ENCODE measurements around the gene KIF26B.

KIF26B gene

DNA sequence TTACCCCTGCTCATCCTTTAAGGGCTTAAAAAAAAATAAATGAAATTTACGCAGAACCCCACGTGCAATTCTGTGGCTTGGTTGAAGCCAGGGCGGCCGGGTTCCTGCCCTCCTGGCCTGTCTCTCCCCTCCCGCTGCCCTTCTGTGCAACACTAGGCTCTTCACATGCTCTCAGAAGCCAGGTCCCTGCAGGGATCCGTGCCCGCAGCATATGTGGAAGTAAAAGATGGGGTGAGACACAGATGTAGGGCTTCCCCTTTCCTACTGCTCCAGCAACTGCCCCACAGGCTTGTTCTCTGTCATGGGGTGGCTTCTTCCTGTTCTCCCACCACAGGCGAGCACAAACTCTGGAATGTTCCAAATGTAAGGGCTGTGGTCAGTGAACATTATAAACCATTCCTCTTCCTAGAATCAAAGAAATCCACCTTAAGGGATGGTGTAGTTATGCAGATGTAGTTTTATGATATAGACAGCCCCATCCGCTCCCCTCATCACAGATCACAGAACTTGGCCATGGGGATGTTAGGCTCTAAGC lies 535.4 kb downstream of the KIF26B start:
- TF ChIP-seq, protein P1, sequence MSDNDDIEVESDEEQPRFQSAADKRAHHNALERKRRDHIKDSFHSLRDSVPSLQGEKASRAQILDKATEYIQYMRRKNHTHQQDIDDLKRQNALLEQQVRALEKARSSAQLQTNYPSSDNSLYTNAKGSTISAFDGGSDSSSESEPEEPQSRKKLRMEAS (IDR thresholded peaks at IDR 0.05; ENCODE audit: low read depth, low read length), result no peak
- TF ChIP-seq MYC (IDR thresholded peaks at IDR 0.05; ENCODE audit: low read depth, low read length) (no peak), POLR2A (IDR thresholded peaks at IDR 0.05; ENCODE audit: extremely low read depth, insufficient read length) (no peak)
- TF ChIP-seq, protein P2, sequence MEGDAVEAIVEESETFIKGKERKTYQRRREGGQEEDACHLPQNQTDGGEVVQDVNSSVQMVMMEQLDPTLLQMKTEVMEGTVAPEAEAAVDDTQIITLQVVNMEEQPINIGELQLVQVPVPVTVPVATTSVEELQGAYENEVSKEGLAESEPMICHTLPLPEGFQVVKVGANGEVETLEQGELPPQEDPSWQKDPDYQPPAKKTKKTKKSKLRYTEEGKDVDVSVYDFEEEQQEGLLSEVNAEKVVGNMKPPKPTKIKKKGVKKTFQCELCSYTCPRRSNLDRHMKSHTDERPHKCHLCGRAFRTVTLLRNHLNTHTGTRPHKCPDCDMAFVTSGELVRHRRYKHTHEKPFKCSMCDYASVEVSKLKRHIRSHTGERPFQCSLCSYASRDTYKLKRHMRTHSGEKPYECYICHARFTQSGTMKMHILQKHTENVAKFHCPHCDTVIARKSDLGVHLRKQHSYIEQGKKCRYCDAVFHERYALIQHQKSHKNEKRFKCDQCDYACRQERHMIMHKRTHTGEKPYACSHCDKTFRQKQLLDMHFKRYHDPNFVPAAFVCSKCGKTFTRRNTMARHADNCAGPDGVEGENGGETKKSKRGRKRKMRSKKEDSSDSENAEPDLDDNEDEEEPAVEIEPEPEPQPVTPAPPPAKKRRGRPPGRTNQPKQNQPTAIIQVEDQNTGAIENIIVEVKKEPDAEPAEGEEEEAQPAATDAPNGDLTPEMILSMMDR (IDR thresholded peaks at IDR 0.05; ENCODE audit: low read depth, low read length), result no peak
- H3K4me3 ChIP-seq (ENCODE audit: low read depth, low read length), result no peak overlapping the region
- peak; percentile 62 for DNase-seq (ENCODE audit: low read depth)

DNA sequence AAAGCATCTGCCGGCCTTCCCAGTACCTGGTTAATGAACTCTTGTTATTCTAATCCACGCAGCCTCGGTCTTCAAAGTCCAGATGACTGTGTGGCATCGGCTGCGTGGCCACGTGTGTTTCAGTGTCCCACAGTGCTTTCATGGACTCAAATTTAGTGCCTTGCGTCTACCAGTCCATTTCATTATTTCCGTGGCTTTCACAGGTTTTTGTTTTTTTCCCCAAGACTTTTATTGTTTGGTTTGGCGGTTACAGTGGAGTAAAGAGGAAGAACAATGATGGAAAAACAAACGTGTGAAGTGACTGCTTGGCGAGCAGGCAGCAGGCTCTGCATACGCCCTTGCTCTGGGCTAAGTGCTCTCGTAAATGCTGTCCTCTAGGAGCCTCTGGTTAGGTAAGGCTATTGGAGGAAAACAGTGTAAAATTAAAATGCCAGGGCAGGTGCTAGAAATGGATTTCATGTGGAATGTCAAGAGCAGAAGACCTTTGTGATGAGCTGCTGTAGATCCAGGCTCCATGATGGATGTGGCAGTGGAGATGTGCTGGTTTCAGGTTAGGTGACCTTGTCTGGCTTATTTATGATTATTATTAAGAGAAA lies 536.3 kb downstream of the KIF26B start:
- H3K4me3 ChIP-seq (ENCODE audit: low read depth, low read length), result no peak overlapping the region
- no peak for DNase-seq (ENCODE audit: low read depth)
- TF ChIP-seq, protein P1 (IDR thresholded peaks at IDR 0.05; ENCODE audit: low read depth, low read length), result no peak
- TF ChIP-seq MYC (IDR thresholded peaks at IDR 0.05; ENCODE audit: low read depth, low read length) (no peak), POLR2A (IDR thresholded peaks at IDR 0.05; ENCODE audit: extremely low read depth, insufficient read length) (no peak)
- TF ChIP-seq, protein P2 (IDR thresholded peaks at IDR 0.05; ENCODE audit: low read depth, low read length), result no peak

DNA sequence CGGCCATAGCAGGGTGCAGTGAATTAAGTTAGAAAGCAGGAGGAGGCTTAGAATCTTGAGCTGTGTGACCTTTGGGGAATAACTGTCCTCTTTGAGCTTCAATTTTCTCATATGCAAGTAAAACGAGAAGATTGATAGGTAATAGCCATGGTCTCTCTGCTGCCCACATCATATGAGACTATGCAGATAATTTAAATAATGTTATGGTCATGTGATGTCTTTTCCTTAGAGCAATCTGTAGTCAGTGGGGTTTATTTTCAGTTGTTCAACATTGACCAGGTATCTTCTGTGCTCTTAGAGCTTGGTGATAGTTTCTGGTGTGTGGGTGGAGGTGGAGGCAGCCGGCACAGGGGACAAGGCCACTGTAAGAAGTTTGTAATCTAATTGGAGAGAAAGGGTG lies 537.1 kb downstream of the KIF26B start:
- DNase-seq (ENCODE audit: low read depth), result no peak
- H3K4me3 ChIP-seq (ENCODE audit: low read depth, low read length), result no peak overlapping the region
- TF ChIP-seq POLR2A (IDR thresholded peaks at IDR 0.05; ENCODE audit: extremely low read depth, insufficient read length) (no peak), MYC (IDR thresholded peaks at IDR 0.05; ENCODE audit: low read depth, low read length) (no peak)
- TF ChIP-seq, protein P2 (IDR thresholded peaks at IDR 0.05; ENCODE audit: low read depth, low read length), result no peak
- TF ChIP-seq, protein P1 (IDR thresholded peaks at IDR 0.05; ENCODE audit: low read depth, low read length), result no peak

DNA sequence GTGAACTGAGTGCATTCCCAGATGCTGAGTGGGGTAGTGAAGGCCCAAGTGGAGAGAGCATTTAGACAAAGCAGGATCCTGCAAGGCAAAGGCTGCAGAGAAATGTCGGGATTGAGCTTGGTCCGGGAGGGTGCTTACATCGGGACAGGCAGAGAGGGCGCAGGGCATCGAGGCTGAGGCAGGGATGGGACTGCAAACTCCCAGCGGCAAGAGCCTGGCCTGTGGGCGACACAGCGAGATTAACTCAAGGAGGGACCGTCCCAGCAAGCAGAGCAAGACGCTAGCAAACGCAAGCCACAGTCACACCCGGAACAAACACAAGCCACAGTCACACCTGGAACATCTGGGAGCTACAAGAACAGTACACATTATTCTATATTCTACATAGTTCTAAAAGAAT lies 537.5 kb downstream of the KIF26B start:
- H3K4me3 ChIP-seq (ENCODE audit: low read depth, low read length), result no peak overlapping the region
- TF ChIP-seq, protein P2 (IDR thresholded peaks at IDR 0.05; ENCODE audit: low read depth, low read length), result no peak
- TF ChIP-seq MYC (IDR thresholded peaks at IDR 0.05; ENCODE audit: low read depth, low read length), result no peak
- TF ChIP-seq POLR2A (IDR thresholded peaks at IDR 0.05; ENCODE audit: extremely low read depth, insufficient read length), result no peak
- no peak for DNase-seq (ENCODE audit: low read depth)

DNA sequence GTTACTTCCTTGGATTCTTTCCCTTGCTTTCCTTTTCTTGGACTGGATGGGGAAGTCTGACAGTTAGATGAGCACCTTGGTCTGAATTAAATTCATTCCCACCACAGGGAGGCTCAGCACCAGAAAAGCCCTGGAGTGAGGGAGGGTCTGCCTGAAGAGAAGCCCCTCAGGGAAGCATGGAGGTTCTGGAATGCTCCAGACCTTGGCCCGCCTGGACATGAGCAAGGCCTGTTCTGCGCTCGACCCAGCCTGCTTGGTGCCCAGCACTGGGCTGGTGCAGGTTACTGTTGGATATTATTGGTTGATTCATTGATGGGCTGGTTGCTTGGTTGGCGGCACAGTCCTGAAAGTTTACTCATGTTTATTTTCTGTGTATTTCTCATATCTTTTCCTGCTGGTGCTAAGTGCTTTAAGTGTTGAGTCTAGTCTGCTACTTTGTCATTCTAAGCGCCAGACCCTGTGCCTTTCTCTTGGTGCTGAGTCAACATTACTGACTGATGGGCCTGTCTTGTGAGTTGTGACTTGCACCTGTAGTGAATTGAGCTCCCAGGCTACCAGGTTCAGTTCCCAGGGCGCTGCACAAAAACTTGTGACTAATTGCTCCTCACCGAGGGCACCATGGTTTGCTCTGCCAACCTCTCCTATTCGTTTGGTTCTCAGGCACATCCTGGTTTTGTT lies 538.5 kb downstream of the KIF26B start:
- no peak overlapping the region for H3K4me3 ChIP-seq (ENCODE audit: low read depth, low read length)
- no peak for DNase-seq (ENCODE audit: low read depth)
- no peak for TF ChIP-seq MYC (IDR thresholded peaks at IDR 0.05; ENCODE audit: low read depth, low read length)
- TF ChIP-seq, protein P1 (IDR thresholded peaks at IDR 0.05; ENCODE audit: low read depth, low read length), result no peak
- TF ChIP-seq, protein P2 (IDR thresholded peaks at IDR 0.05; ENCODE audit: low read depth, low read length), result no peak
- no peak for TF ChIP-seq POLR2A (IDR thresholded peaks at IDR 0.05; ENCODE audit: extremely low read depth, insufficient read length)

Data from NB4 (cell line).